Body of pancreas (tissue), 4 donors: ENCODE data around the gene PDZRN3.

Source experiments
- CTCF ChIP-seq, 7 experiments: fragments of 450-650 bp in 4 of 7; fragments of 200-600 bp in 3 of 7; sonication (generic) in 3 of 7; IDR thresholded peaks; one replicate each; pipeline ENCODE4 v1.5.1; 2016 to 2019; ENCODE audit warnings: antibody characterized with exemption in 7 of 7
- POLR2A ChIP-seq, 3 donors: fragments of 450-650 bp; IDR thresholded peaks; one replicate each; pipeline ENCODE4 v1.6.1; 2016; ENCODE audit warnings: antibody characterized with exemption in 3 of 3, mild to moderate bottlenecking in 2 of 3

GRCh38 chr3:73575953-73576352 is 48.8 kb downstream of the PDZRN3 start:
- TF ChIP-seq CTCF (IDR thresholded peaks at IDR 0.05) (no peak), POLR2A (IDR thresholded peaks at IDR 0.05) (no peak)
